GM12875 (cell line): ENCODE measurements around the gene DIP2C.

ENCODE experiments used
- H3K4me3 ChIP-seq: one replicate; pipeline ENCODE4 v1.5.1; 2011; ENCODE audit warnings: low read depth, low read length, control low read depth
- TF ChIP-seq, protein P1 (sequence below): IDR thresholded peaks from 2 replicates; pipeline ENCODE4 v1.5.1; 2011; ENCODE audit warnings: low read depth, mild to moderate bottlenecking, control low read depth, inconsistent platforms, low read length, moderate library complexity, borderline replicate concordance; ENCODE audit not compliant: insufficient read depth

Gene DIP2C

DNA sequence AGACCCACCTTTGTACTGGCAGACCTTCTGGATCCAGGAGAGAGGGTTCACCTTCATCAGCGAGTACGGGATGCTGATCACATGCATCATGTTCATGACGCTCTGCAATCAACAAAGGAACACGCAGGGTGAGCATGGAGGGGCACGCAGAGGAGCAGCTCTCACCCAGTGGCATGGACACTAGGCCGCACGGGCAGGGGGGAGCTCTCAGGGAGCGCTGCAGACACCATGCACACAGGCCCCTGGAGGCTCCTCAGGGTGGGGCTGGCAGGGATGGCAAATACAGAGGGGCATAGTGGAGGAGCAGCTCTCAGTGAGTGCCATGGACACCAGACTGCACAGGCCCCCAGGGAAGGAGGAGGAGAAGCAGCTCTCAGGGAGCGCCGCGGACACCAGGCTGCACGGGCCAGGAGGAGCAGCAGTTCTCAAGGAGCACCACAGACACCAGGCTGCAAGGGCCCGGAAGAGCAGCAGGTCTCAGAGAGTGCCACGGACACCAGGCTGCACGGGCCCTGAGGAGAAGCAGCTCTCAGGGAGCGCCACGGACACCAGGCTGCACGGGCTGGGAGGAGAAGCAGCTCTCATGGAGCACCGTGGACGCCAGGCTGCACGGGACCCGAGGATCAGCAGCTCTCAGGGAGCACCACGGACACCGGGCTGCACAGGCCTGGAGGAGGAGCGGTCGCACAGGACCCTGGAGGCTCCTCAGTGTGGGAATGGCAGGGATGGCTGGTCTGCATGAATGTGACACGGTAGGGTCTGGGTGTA lies 304.7 kb downstream of the DIP2C start:
- no peak overlapping the region for H3K4me3 ChIP-seq
- TF ChIP-seq, protein P1, sequence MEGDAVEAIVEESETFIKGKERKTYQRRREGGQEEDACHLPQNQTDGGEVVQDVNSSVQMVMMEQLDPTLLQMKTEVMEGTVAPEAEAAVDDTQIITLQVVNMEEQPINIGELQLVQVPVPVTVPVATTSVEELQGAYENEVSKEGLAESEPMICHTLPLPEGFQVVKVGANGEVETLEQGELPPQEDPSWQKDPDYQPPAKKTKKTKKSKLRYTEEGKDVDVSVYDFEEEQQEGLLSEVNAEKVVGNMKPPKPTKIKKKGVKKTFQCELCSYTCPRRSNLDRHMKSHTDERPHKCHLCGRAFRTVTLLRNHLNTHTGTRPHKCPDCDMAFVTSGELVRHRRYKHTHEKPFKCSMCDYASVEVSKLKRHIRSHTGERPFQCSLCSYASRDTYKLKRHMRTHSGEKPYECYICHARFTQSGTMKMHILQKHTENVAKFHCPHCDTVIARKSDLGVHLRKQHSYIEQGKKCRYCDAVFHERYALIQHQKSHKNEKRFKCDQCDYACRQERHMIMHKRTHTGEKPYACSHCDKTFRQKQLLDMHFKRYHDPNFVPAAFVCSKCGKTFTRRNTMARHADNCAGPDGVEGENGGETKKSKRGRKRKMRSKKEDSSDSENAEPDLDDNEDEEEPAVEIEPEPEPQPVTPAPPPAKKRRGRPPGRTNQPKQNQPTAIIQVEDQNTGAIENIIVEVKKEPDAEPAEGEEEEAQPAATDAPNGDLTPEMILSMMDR: no peak

DNA sequence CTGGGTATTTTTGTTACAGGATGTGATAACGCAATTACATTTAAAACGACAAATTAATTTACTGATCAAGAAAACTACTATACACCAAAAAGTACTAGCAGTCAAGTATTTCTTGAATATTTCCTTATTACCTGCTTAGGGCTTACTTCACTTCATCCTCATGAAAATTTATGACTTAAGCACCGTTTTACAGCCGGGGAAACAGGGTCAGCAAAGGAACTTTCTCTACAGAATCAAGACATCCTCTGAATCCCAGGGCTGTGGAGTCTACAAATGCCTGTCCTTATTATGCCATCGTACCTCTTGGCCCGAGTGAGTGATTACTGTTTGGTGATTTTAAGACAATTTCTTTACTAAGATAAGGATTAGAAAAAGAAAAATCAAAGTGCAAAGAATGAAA lies 305.9 kb downstream of the DIP2C start:
- H3K4me3 ChIP-seq: no peak overlapping the region
- TF ChIP-seq, protein P1: no peak

DNA sequence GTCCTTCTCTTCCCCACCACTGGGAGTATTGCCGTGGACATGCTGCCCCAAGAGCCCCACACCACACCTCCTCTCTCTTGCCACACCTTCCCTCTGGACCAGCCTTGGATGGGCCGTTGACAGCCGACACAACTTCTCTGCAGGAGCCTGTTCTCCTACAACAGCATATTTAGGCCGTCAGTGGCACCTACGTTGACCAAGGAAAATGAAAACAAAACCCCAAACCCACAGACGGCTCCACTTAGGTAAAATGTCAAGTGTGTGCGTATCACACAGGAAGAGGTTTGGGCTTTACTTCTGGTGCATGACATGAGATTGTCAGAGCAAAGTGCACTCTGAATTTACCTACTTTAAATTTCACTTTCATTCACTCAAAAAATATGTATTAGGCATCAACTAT lies 307.7 kb downstream of the DIP2C start:
- no peak overlapping the region for H3K4me3 ChIP-seq
- TF ChIP-seq, protein P1: no peak

DNA sequence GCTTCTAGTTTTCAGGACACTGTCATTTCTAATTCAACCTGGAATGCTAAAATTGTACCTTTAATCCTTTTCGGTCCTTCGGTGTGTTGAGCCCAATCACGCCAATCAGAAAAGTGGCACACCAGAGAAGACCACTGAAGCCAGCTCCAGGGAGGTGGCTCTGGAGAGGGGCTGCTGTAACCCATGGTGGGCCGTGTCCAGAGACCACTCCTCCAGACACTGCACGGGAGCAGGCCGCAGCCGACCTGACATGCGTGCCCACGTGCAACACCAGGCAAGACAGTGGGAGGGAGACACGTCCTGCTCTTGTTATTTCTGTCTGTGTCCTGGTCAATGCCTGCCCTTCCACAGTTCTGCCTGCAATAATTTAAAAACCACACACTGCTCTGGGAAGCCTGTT lies 308.1 kb downstream of the DIP2C start:
- H3K4me3 ChIP-seq: no peak overlapping the region
- TF ChIP-seq, protein P1: no peak

DNA sequence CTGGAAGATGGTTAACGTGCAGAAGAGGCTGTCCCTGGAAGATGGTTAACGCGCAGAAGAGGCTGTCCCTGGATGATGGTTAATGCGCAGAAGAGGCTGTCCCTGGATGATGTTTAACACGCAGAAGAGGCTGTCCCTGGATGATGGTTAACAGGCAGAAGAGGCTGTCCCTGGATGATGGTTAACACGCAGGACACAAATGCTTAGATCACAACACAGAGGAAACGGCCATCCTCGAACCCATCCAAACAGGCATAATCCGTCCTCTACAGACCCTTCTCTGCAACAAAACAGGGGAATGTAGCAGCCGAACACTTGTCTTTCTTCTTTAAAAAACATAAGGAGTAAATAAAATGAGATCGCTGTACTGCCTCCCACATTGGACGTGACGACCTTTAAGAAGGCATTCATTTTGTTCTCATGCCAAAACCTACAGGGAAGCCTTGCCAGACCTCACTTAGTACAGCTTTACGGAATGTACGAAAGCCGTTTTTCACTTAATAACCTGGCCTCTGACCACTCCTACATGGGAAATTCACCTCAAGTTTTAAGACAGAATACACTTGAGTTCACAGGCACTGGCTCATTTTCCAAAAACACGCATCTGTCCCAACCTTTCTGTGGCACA lies 309.0 kb downstream of the DIP2C start:
- TF ChIP-seq, protein P1: no peak
- H3K4me3 ChIP-seq: no peak overlapping the region

DNA sequence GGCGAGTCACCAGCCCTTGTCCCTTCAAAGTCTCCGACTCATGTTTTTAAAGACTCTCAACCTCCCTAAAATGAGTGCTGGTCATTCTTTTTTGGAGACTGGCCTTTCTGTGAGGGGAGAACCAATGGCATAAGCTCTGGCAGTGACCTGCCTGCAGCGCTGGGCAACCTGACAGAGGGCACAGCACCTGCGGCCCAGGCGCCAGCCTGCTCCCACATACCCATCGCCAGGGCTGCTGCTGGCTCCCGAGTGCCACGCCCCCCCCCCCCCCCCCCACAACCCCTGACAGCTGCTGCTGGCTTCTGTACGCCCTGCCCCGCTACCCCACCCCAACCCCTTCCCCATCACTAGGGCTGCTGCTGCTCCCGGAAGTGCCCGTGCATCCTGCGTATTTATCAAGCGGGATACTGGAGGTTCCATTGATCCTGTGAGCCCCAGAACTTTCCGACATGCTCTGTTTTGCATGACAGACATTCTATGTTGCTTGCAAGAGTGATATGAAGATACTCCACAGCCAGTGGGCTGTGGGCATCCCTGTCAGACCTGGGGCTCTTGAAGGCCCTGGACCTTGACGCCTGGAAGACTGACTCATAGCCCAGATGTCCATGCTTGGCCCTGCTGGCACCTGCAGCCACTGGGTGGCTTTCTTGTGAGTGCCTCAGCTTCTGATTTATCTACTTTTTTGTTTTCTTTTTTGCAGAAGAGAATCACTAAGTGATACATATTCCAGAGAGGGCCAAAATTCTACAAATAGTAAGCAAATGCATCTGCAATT lies 310.4 kb downstream of the DIP2C start:
- TF ChIP-seq, protein P1: no peak
- no peak overlapping the region for H3K4me3 ChIP-seq
